GM18520 (cell line): ENCODE results near the gene RMP24.
"Not testable (repeated sequence)": the region's sequence is repeated elsewhere in the genome, so short reads cannot be mapped to it uniquely, and the experiment has no call there.

Source experiments
- ATAC-seq: cut with Tn5 transposase; IDR thresholded peaks from one replicate; pipeline ENCODE4 v1.9.1; 2021; ENCODE audit not compliant: unreplicated experiment

Gene RMP24

GRCh38 chr18:35967866-35968265 lies 4.6 kb upstream of the RMP24 start:
- not testable (repeated sequence) for ATAC-seq

- ATAC-seq = no peak
Observed at GRCh38 chr18:35968278-35968880, 4.1 kb upstream of the RMP24 start.

GRCh38 chr18:35969676-35970075 lies 2.8 kb upstream of the RMP24 start:
- ATAC-seq = no peak

GRCh38 chr18:35971661-35972196 lies 750 bp upstream of the RMP24 start:
- ATAC-seq = peak; percentile 3

- ATAC-seq = no peak
Observed at GRCh38 chr18:35973650-35974049, 1.2 kb downstream of the RMP24 start.

- no peak for ATAC-seq
Observed at GRCh38 chr18:35974181-35974580, 1.7 kb downstream of the RMP24 start.

- no peak for ATAC-seq
Observed at GRCh38 chr18:35979112-35979511, 6.6 kb downstream of the RMP24 start.

GRCh38 chr18:35982409-35983114 lies 10.1 kb downstream of the RMP24 start:
- no peak for ATAC-seq

- no peak for ATAC-seq
Observed at GRCh38 chr18:35983147-35983546, 10.7 kb downstream of the RMP24 start.

- ATAC-seq = no peak
Observed at GRCh38 chr18:35983818-35984217, 11.3 kb downstream of the RMP24 start.

- ATAC-seq = no peak
Observed at GRCh38 chr18:35991696-35992095, 19.2 kb downstream of the RMP24 start.

GRCh38 chr18:35993013-35993412 lies 20.5 kb downstream of the RMP24 start:
- no peak for ATAC-seq

GRCh38 chr18:35998967-35999366 lies 26.5 kb downstream of the RMP24 start:
- no peak for ATAC-seq

GRCh38 chr18:35999925-36000324 lies 27.4 kb downstream of the RMP24 start:
- ATAC-seq = no peak

- no peak for ATAC-seq
Observed at GRCh38 chr18:36006997-36007396, 34.5 kb downstream of the RMP24 start.

- no peak for ATAC-seq
Observed at GRCh38 chr18:36009214-36009613, 36.7 kb downstream of the RMP24 start.

GRCh38 chr18:36012891-36013290 lies 40.4 kb downstream of the RMP24 start:
- ATAC-seq = no peak

GRCh38 chr18:36015629-36016028 lies 43.1 kb downstream of the RMP24 start:
- ATAC-seq = peak; percentile 87

GRCh38 chr18:36017232-36017631 lies 44.8 kb downstream of the RMP24 start:
- ATAC-seq = no peak

GRCh38 chr18:36020174-36020711 lies 47.8 kb downstream of the RMP24 start:
- no peak for ATAC-seq

- ATAC-seq = no peak
Observed at GRCh38 chr18:36023336-36023735, 50.9 kb downstream of the RMP24 start.

GRCh38 chr18:36024241-36024640 lies 51.8 kb downstream of the RMP24 start:
- not testable (repeated sequence) for ATAC-seq
